Mesothelial cell of epicardium (in vitro differentiated cells): Measurements from ENCODE around the gene TMEM87B. TPM values are rescaled to one million over a fixed set of nuclear protein-coding genes. Genes with fewer than 3 reads are reported as not detected.
"Not testable (repeated sequence)": the region's sequence is repeated elsewhere in the genome, so short reads cannot be mapped to it uniquely, and the experiment has no call there.

Experiments
- DNase-seq, 2 experiments: peaks; one replicate each; pipeline ENCODE4 v3.0.0; 2021; ENCODE audit warnings: low spot score in 2 of 2; ENCODE audit not compliant: unreplicated experiment in 2 of 2
- H3K27ac Mint-ChIP-seq: 2 replicates; pipeline ENCODE4 v1.8.0; 2021; ENCODE audit warnings: mixed read lengths
- H3K27me3 Mint-ChIP-seq: 2 replicates; pipeline ENCODE4 v1.8.0; 2021; ENCODE audit warnings: low read depth, mixed read lengths
- H3K36me3 Mint-ChIP-seq: 2 replicates; pipeline ENCODE4 v1.8.0; 2021; ENCODE audit warnings: mixed read lengths
- H3K4me1 Mint-ChIP-seq: 2 replicates; pipeline ENCODE4 v1.8.0; 2021; ENCODE audit warnings: mixed read lengths
- H3K4me3 Mint-ChIP-seq: 2 replicates; pipeline ENCODE4 v1.8.0; 2021; ENCODE audit warnings: mild to moderate bottlenecking, moderate library complexity, mixed read lengths
- H3K9me3 Mint-ChIP-seq: 2 replicates; pipeline ENCODE4 v1.8.0; 2021; ENCODE audit warnings: mixed read lengths
- total RNA-seq: library from RNA; stranded (reverse); gene quantifications from 3 replicates; pipeline ENCODE4 v1.2.1, GENCODE V29; 2021
- TF ChIP-seq, protein P1 (sequence below): fragments of 200-600 bp; sonication (generic); IDR thresholded peaks from one replicate; pipeline ENCODE4 v1.5.0; 2021; ENCODE audit warnings: antibody characterized with exemption; ENCODE audit not compliant: unreplicated experiment

Gene TMEM87B
- total RNA-seq, 1 donor from 2014 or later: 19.4 TPM

DNA sequence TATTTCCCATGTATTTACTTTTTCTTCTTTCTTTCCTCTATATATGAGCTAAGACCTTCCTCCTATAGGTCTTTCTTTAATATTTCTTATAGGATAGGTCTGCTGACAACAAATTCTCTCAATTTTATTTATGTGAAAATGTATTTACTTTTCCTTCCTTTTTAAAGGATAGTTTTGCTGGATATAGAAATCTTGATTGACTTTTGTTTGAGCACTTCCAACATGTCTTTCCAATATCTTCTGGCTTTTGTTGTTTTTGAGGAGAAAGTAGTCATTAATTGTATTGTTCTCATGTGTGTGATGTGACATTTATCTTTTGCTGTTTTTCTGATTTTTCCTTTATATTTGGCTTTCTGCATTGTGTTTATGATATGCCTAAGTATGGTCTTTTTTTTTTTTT is 54.2 kb downstream of the TMEM87B start:
- Mint-ChIP-seq H3K36me3 (peaks cover 68% of the 10 kb centered on the region), H3K9me3 (peaks cover 46% of the 10 kb centered on the region), H3K27ac (no peak overlapping the region), H3K4me1 (no peaks in the 10 kb centered on the region), H3K4me3 (no peak overlapping the region), H3K27me3 (no peaks in the 10 kb centered on the region)
- DNase-seq: no peak
- TF ChIP-seq, protein P1, sequence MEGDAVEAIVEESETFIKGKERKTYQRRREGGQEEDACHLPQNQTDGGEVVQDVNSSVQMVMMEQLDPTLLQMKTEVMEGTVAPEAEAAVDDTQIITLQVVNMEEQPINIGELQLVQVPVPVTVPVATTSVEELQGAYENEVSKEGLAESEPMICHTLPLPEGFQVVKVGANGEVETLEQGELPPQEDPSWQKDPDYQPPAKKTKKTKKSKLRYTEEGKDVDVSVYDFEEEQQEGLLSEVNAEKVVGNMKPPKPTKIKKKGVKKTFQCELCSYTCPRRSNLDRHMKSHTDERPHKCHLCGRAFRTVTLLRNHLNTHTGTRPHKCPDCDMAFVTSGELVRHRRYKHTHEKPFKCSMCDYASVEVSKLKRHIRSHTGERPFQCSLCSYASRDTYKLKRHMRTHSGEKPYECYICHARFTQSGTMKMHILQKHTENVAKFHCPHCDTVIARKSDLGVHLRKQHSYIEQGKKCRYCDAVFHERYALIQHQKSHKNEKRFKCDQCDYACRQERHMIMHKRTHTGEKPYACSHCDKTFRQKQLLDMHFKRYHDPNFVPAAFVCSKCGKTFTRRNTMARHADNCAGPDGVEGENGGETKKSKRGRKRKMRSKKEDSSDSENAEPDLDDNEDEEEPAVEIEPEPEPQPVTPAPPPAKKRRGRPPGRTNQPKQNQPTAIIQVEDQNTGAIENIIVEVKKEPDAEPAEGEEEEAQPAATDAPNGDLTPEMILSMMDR: no peak

DNA sequence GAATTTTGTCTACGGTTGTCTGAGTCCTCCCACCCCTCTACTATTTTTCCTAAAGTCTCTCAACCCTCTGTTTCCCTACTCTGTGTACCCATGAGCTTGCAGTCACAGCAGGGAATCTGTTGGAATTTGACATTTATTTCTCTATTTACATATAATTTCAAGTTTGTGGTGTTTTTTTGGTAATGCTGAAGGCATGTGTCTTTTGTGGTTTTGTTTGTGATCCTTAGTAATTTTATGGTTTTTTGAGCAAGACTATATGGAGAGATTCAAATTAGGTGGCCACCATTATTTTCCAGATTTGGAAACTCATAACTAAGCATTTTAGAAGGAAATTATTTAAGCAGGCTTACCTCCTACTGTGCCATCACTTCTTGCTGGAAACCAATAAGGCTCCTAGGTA is 55.9 kb downstream of the TMEM87B start:
- DNase-seq: no peak
- Mint-ChIP-seq H3K9me3 (peaks cover 46% of the 10 kb centered on the region), H3K27me3 (no peaks in the 10 kb centered on the region), H3K4me3 (no peak overlapping the region), H3K27ac (no peak overlapping the region), H3K4me1 (no peaks in the 10 kb centered on the region), H3K36me3 (peaks cover 68% of the 10 kb centered on the region)
- TF ChIP-seq, protein P1: no peak

DNA sequence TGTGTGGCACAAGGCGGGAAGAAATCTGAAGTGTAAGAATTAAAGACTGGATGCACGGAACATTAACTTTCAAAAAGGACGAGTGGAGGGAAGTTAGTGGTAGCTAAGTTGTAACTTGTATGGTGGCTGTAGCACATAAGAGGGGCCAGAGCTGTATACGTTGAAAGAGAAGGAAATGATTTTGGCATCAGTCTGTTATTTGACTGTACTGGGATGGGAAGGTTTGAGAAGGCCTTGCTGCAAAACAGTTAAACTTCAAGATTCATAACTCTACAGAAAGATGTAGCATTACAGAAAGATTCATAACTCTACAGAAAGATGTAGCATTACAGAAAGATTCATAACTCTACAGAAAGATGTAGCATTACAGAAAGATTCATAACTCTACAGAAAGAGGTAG is 58.3 kb downstream of the TMEM87B start:
- H3K27me3 Mint-ChIP-seq, H3K4me3 Mint-ChIP-seq, H3K4me1 Mint-ChIP-seq, DNase-seq, H3K27ac Mint-ChIP-seq: not testable (repeated sequence)
- peaks cover 58% of the 10 kb centered on the region for H3K36me3 Mint-ChIP-seq
- H3K9me3 Mint-ChIP-seq: peaks cover 39% of the 10 kb centered on the region

DNA sequence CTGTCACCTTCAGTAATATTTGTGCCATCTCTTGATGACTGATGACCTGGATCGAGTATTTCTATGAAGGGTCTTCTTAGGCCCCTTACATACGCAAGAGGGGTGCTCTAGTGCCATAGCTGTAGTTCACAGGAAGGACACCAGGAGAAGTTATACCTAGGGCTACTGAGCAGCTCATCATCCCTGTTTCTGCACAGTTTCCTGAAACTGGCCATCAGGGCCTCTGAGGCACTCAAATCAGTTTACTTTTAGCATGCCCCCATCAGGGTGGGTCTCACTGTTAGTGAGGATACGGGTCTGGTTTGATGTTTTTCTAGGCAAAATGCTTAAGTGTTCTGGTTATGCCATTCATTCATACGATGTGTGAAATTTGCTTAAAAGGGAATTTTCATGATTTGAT is 63.1 kb downstream of the TMEM87B start:
- DNase-seq: no peak
- Mint-ChIP-seq H3K36me3 (peaks cover 25% of the 10 kb centered on the region), H3K27ac (no peak overlapping the region), H3K27me3 (no peaks in the 10 kb centered on the region), H3K4me3 (no peak overlapping the region), H3K4me1 (no peaks in the 10 kb centered on the region), H3K9me3 (peaks cover 8% of the 10 kb centered on the region)
- TF ChIP-seq, protein P1: no peak

DNA sequence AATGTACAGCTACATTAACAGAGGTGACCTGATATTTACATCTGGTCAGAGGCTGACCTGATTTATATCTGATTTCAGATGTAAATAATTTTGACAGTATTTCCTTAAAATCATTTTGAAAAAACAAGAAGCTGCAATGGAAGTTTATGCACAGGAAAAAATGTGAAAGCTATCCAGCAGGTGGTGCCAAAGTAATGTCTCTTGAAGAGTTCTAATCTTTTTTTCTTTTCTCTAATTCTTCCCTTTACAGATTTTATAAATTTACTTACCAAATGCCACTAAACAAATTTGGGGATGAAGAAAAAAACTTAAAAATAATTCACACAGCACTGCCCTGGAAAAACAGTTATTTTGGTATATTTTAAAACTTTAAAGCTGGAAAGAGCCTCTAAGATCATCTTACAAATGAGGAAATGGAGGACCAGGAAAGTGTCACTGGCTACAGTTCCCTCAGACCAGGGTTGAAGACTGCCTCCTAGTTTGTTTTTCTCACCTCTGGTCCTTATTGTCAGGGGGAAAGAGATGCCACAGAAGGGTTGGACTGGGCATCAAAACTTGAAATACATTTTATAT is 66.7 kb downstream of the TMEM87B start:
- Mint-ChIP-seq H3K4me1 (no peaks in the 10 kb centered on the region), H3K36me3 (peaks cover 29% of the 10 kb centered on the region), H3K9me3 (peaks cover 32% of the 10 kb centered on the region), H3K4me3 (no peak overlapping the region), H3K27ac (no peak overlapping the region), H3K27me3 (no peaks in the 10 kb centered on the region)
- DNase-seq: no peak
- TF ChIP-seq, protein P1: peak; percentile 75

DNA sequence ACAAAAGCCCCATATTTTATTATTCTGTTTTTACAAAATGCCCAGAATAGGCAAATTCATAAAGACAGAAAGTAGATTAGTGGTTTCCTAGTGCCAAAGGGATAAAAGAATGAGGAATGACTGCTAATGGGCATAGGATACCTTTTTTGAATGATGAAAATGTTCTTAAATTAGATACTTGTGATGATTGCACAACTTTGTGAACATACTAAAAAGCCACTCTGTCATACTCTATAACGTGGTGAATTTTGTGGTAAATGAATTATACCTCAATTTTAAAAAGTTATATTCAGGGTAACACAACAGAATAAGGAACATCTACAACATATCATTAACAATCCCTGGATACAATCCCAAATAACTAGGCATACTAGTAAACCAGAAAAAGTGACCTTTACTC is 74.0 kb downstream of the TMEM87B start:
- Mint-ChIP-seq H3K27ac (no peak overlapping the region), H3K4me1 (no peaks in the 10 kb centered on the region), H3K4me3 (no peak overlapping the region), H3K9me3 (peaks cover 47% of the 10 kb centered on the region), H3K27me3 (no peaks in the 10 kb centered on the region), H3K36me3 (peaks cover 17% of the 10 kb centered on the region)
- no peak for DNase-seq
- TF ChIP-seq, protein P1: no peak
